Measurements from ENCODE around the gene SCAMP4. TPM values are rescaled to one million over a fixed set of nuclear protein-coding genes. Genes with fewer than 3 reads are reported as not detected.

The SCAMP4 gene
- total RNA-seq, 1 donor from 2014 or later, result 65.0 TPM

DNA sequence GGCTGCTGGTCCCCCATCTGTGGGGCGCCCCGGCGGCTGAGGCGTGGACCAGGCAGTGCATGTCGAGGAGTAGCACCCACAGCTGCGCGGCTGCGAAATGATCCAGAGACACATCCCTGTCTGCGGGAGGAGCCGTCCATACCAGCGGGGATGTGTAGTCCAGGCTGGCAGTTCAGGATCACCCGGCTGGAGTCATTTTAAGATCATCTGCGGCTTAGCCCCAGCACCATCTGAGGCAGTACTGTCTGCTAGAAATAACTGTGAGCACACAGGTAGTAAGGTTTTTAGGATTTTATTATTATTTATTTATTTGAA is 3.1 kb downstream of the SCAMP4 start:
- Histone ChIP-seq H3K27me3 (ENCODE audit: low read depth) (no peaks in the 10 kb centered on the region), H3K4me1 (peaks cover 63% of the 10 kb centered on the region), H3K27ac (peak overlapping the region; percentile 53), H3K9me3 (no peaks in the 10 kb centered on the region), H3K4me3 (peak overlapping the region; percentile 21), H3K36me3 (peaks cover 13% of the 10 kb centered on the region)
- TF ChIP-seq, protein P1, sequence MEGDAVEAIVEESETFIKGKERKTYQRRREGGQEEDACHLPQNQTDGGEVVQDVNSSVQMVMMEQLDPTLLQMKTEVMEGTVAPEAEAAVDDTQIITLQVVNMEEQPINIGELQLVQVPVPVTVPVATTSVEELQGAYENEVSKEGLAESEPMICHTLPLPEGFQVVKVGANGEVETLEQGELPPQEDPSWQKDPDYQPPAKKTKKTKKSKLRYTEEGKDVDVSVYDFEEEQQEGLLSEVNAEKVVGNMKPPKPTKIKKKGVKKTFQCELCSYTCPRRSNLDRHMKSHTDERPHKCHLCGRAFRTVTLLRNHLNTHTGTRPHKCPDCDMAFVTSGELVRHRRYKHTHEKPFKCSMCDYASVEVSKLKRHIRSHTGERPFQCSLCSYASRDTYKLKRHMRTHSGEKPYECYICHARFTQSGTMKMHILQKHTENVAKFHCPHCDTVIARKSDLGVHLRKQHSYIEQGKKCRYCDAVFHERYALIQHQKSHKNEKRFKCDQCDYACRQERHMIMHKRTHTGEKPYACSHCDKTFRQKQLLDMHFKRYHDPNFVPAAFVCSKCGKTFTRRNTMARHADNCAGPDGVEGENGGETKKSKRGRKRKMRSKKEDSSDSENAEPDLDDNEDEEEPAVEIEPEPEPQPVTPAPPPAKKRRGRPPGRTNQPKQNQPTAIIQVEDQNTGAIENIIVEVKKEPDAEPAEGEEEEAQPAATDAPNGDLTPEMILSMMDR (IDR thresholded peaks at IDR 0.05), result no peak
- intact Hi-C loops (cut with DNase I), result no loop called here
- no peak for ATAC-seq
- DNase-seq, result peak; percentile 57

GRCh38 chr19:1909761-1910080 is 4.5 kb downstream of the SCAMP4 start:
- Histone ChIP-seq H3K27me3 (ENCODE audit: low read depth) (no peaks in the 10 kb centered on the region), H3K4me1 (peaks cover 51% of the 10 kb centered on the region), H3K4me3 (no peak overlapping the region), H3K9me3 (no peaks in the 10 kb centered on the region), H3K36me3 (peaks cover 22% of the 10 kb centered on the region), H3K27ac (no peak overlapping the region)
- intact Hi-C loops (cut with DNase I), result no loop called here
- DNase-seq, result no peak
- no peak for ATAC-seq
- TF ChIP-seq, protein P1 (IDR thresholded peaks at IDR 0.05), result no peak

GRCh38 chr19:1910177-1910576 is 5.0 kb downstream of the SCAMP4 start:
- DNase-seq (peak; percentile 48), ATAC-seq (peak in 1 of 2 donors; percentile 17)
- Histone ChIP-seq H3K4me1 (peaks cover 48% of the 10 kb centered on the region), H3K27me3 (ENCODE audit: low read depth) (no peaks in the 10 kb centered on the region), H3K27ac (no peak overlapping the region), H3K9me3 (no peaks in the 10 kb centered on the region), H3K4me3 (no peak overlapping the region), H3K36me3 (peaks cover 27% of the 10 kb centered on the region)
- TF ChIP-seq, protein P1 (IDR thresholded peaks at IDR 0.05), result no peak
- intact Hi-C loops (cut with DNase I), result no loop called here

GRCh38 chr19:1911098-1911497 is 5.9 kb downstream of the SCAMP4 start:
- H3K27me3 ChIP-seq (ENCODE audit: low read depth), result no peaks in the 10 kb centered on the region
- H3K27ac ChIP-seq, result no peak overlapping the region
- TF ChIP-seq, protein P1 (IDR thresholded peaks at IDR 0.05), result no peak
- H3K4me1 ChIP-seq, result peaks cover 43% of the 10 kb centered on the region
- peaks cover 28% of the 10 kb centered on the region for H3K36me3 ChIP-seq
- H3K9me3 ChIP-seq, result no peaks in the 10 kb centered on the region
- no peak for ATAC-seq
- DNase-seq, result no peak
- intact Hi-C loops (cut with DNase I), result no loop called here
- no peak overlapping the region for H3K4me3 ChIP-seq

GRCh38 chr19:1911995-1912394 is 6.8 kb downstream of the SCAMP4 start:
- Histone ChIP-seq H3K4me1 (peaks cover 36% of the 10 kb centered on the region), H3K36me3 (peaks cover 31% of the 10 kb centered on the region)
- no peak for DNase-seq

More at GRCh38 chr19:1911995-1912394, 6.8 kb downstream of the SCAMP4 start:
- TF ChIP-seq, protein P1 (IDR thresholded peaks at IDR 0.05), result no peak
- no peak overlapping the region for H3K27ac ChIP-seq
- no peak overlapping the region for H3K4me3 ChIP-seq
- no peaks in the 10 kb centered on the region for H3K9me3 ChIP-seq
- H3K27me3 ChIP-seq (ENCODE audit: low read depth), result no peaks in the 10 kb centered on the region
- no peak for ATAC-seq
- intact Hi-C loops (cut with DNase I), result no loop called here
